GM21825 (cell line): Measurements from ENCODE around the gene UBTFL1.
A peak's percentile ranks its signal among the peaks of the same experiment; 100 is the strongest.
"Not testable (repeated sequence)": the region's sequence is repeated elsewhere in the genome, so short reads cannot be mapped to it uniquely, and the experiment has no call there.

ENCODE experiments used
- ATAC-seq: cut with Tn5 transposase; IDR thresholded peaks from one replicate; pipeline ENCODE4 v1.9.1; 2021; ENCODE audit warnings: mild to moderate bottlenecking, moderate library complexity; ENCODE audit not compliant: unreplicated experiment

UBTFL1 gene

DNA sequence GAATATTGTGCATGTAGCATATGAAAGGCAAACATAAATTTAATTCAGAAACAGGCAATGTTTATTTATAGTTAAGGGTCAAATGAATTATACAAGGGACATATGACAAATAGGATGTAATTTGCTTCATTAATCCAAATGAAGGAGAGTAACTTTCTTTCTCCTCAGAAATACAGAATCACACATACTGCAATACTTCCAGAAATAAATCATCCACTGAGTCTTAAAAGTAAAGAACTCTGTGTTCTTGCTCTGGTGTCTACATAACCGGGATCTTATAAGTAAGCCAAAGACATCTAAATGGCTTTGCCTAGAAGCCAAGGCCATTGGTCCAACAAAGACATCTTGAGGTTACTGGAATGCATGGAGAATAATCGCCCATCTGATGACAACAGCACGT, at the start of gene UBTFL1:
UBTFL1 (plus strand) TSS at position 301 of the 400 bp plus-strand sequence; CDS start at position 301, 0 bp downstream.
- not testable (repeated sequence) for ATAC-seq

GRCh38 chr11:90051591-90052209, 34.0 kb upstream of the UBTFL1 start:
- ATAC-seq, result not testable (repeated sequence)

DNA sequence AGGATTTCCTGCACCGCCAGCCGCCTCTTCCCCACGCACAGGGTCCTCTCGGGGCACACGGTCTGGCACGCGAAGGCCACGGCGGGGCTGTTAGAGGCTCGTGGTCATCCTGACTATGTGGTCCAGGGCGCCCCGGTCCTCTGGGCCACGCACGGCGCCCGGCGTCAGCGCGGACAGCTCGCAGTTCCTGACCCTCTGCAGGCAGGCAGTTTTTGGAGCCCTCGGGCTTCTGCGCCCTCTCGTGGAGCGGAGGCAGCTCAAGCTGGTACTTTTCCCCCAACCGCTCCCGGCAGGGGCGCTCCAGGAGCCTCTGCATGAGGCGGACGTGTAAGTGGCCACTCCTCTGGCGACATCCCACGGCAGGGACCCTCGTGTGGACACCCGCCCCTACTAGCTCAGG, 33.4 kb upstream of the UBTFL1 start:
- not testable (repeated sequence) for ATAC-seq

DNA sequence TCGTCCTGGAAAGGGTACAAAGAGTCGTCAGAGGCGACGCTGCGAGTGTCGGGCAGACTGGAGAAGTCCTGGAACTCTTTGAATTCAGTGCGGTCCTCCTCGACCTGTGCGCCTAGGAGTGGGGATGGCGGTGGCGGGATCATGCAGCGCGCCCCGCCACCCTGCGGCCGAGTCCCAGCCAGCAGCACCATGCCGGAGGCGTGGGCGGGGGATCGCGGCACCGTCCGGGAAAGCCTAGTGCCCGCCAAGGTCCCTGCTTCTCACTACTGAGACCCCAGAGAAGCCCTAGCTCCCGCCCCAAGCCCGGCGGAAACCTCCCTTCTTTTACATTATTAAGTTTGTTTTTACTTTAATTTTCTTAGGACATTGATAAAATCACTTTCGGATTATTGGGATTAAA, 32.2 kb upstream of the UBTFL1 start:
- ATAC-seq, result not testable (repeated sequence)

DNA sequence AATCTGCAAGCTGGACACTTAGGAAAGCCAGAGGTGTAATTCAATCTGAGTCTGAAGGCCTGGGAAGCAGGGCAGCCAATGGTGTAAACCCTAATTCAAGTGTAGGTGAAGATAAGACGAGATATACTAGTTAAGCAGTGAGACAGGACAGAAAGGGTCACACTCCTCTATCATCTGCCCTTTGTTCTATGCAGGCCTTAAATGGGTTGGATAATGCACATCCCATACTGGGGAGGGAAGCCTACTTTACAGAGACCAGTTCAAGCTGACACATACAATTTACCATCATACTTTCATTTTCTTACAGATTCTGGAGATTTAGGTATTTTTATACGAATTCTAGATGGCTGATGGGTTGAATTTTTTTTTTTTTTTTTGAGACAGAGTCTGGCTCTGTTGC, 3.0 kb downstream of the UBTFL1 start:
- not testable (repeated sequence) for ATAC-seq

DNA sequence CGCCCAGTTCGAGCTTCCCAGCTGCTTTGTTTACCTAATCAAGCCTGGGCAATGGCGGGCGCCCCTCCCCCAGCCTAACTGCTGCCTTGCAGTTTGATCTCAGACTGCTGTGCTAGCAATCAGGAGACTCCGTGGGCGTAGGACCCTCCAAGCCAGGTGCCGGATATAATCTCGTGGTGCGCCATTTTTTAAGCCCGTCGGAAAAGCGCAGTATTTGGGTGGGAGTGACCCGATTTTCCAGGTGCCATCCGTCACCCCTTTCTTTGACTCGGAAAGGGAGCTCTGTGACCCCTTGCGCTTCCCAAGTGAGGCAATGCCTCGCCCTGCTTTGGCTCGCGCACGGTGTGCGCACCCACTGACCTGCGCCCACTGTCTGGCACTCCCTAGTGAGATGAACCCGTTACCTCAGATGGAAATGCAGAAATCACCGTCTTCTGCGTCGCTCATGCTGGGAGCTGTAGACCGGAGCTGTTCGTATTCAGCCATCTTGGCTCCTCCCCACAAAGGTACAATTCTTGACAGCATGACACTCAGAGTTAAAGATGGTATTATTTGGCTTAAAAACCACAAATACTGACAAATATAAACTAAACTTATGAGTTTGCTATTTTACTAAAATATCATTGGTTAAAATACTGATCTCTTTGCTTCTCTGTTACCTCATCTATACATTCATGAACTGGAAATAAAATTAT, 9.6 kb downstream of the UBTFL1 start:
- ATAC-seq, result not testable (repeated sequence)

DNA sequence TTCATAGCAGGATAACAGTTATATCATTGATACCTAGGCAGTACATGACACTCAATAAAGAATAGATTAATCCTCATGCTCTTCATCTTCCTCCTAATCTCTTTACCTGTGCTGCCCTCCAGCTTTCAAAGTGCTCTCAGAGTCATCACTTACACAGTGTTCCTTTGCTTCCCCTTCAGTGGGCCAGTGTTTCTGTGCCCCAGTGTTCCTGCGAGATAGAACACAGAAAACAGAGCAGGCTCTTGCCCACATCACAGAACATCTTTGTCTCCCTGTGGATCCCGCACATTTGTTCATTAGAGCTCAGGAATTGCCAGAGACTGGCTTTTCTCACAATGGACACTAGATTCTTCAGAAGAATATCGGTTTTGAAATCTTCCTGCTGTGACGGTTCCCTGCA, 12.5 kb downstream of the UBTFL1 start:
- not testable (repeated sequence) for ATAC-seq

DNA sequence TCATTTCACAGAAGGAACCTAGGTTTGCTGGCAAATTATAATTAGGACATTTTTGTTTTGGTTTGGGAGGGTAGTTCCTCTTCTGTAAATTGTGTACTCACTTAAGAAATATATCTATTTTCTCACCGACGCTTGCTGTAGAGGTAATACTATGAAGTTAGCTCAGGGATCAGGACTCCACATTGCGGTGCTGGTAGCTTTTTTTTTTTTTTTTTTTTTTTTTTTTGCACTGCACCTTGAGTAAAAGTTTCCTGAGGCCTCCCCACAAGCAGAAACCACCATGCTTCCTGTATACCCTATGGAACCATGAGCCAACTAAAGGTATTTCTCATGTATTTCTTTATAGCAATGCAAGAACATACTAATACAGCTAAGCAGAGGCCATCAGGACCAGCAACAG, 14.7 kb downstream of the UBTFL1 start:
- ATAC-seq, result no peak

- no peak for ATAC-seq
Measured at GRCh38 chr11:90113541-90113940, 27.8 kb downstream of the UBTFL1 start.

DNA sequence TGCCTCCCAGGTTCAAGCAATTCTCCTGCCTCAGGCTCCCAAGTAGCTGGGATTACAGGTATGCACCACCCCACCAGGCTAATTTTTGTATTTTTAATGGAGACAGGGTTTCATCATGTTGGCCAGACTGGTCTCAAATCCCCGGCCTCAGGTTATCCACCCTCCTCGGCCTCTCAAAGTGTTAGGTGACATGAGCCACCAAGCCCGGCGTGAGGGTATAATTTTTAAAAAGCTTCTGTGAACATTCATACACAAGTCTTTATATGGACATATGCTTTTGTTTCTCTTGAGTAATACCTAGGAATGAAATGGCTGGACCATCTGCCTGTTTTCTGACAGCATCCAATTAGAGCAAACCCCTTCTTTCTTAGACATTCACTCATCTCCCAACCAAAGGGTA, 34.4 kb downstream of the UBTFL1 start:
- ATAC-seq, result no peak

GRCh38 chr11:90124371-90124770, 38.6 kb downstream of the UBTFL1 start:
- ATAC-seq, result no peak

GRCh38 chr11:90124946-90125345, 39.2 kb downstream of the UBTFL1 start:
- no peak for ATAC-seq

DNA sequence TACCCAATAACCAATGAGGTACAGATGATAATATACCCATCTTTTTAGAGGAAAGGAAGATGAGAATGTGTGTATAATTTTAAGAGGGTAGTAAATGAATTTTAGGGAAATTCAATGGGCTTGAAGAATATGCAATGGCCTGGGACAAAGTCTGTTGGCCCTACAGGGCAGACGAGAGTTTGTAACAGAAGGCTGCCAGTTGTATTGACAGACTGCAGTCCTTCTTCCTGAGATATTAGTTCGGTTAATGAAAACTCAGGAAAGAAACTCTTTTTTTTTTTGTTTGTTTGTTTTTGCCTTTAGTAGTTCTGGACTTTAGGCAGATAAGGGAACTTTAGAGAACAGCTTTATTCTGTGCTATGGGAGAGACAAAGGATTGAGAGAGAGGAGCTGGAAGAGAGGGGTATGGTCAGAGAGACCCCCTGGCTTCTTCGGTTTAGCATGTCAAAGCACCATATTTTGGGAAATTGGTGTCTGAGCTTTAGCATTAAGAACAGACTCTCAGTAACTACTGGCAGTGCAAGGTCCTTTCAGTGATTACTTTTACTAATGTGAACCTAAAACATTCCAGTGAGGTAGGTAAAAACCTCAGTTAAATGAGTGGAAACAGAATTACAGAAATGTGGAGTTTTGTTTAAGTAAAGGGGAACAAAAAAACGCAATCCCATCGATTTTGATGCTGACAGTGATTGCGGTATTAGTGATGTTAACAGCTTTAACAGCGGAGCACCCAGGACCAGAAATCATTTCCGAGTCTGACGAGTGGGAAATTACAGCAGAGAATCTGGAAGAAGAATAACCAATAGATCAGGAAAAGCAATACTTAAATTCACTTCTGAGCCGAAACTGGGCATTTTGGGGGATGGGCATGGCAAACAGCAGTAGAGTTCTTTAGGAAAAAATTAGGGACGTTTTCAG, 48.1 kb downstream of the UBTFL1 start:
- no peak for ATAC-seq

- ATAC-seq, result peak; percentile 93
Measured at GRCh38 chr11:90134478-90135003, 48.8 kb downstream of the UBTFL1 start, which contains the start of gene NAALAD2. Gene NAALAD2 (plus strand): TSS chr11:90134663. CDS start chr11:90134759, 96 bp downstream.

DNA sequence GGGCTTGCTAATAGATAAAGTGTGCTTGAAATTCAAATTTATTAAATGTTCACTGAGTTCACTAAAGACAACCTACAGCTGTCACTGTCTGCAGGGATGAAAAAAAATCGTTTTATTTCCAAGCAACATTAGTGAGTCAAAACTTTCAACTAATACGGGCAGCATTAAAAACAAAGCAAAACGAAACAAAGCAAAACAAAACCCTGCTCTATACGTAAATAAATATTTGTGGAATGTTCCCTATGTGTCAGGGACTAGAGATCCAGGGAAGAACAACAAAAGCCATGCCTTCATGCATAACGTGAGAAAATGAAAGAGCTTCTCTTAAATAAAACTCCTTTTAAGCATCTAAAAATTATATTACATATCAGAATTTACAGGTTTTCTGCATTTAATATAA, 49.3 kb downstream of the UBTFL1 start:
- ATAC-seq, result no peak
